GM18951 (cell line): ENCODE data around the gene SLFN14.
A peak's percentile ranks its signal among the peaks of the same experiment; 100 is the strongest.
"Not testable (repeated sequence)": the region's sequence is repeated elsewhere in the genome, so short reads cannot be mapped to it uniquely, and the experiment has no call there.

Experiments
- POLR2A ChIP-seq: IDR thresholded peaks from 4 replicates; pipeline ENCODE4 v1.6.1; 2011; ENCODE audit warnings: mild to moderate bottlenecking; ENCODE audit not compliant: insufficient read length, insufficient read depth; ENCODE audit errors: extremely low read depth
- in situ Hi-C: fragments of 300-500 bp; cut with MboI; formaldehyde crosslinking; loops from one replicate; pipeline ENCODE4 v1.12.0; 2022; ENCODE audit warnings: low sequenced_read_pairs, mixed read lengths, inconsistent platforms; ENCODE audit not compliant: unreplicated experiment

Gene SLFN14

GRCh38 chr17:35546487-35546886, 14.1 kb downstream of the SLFN14 start:
- in situ Hi-C loops, result no loop called here
- no peak for TF ChIP-seq POLR2A

- in situ Hi-C loops, result no loop called here
- no peak for TF ChIP-seq POLR2A
These were observed 15.5 kb downstream of the SLFN14 start for GRCh38 chr17:35545150-35545549.

GRCh38 chr17:35543856-35544255, 16.8 kb downstream of the SLFN14 start:
- TF ChIP-seq POLR2A, result no peak
- in situ Hi-C loops, result no loop called here

DNA sequence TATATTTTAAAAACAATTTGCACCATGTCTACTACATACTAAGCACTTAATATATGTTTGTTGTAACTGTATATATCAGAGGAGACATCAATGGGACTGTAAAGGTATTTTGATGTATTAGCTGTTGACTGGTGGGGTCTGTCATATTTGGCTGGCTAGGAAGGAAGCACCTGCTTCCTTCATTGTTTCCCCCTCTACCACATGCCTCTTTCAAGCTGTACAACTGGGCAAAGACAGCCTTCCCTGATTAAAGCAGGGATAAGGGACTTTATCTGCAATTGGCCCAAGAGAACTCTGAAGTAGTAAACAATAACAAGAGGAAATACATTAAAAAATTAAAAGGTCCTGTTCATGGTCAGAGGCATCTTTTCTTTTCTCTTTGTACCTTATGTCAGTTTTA, 17.6 kb downstream of the SLFN14 start:
- in situ Hi-C loops, result no loop called here
- TF ChIP-seq POLR2A, result no peak

DNA sequence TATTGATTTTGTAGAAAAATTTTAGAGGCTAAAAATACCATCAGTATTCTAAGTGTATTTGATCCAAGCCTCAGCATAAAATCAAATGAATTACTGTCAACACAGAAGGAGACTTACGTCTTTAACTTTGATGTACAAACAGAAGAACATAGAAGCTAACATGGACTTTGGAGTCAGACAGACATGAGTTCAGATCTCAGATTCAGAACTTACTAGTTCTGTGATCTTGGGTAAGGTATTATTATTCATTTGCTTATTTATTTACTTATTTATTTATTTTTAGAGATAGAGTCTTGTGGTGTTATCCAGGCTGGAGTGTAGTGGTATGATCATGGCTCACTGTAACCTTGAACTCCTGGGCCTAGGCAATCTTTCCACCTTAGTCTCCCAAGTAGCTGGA, 19.2 kb downstream of the SLFN14 start:
- in situ Hi-C loops, result no loop called here
- no peak for TF ChIP-seq POLR2A

- no peak for TF ChIP-seq POLR2A
- in situ Hi-C loops, result no loop called here
These were observed 19.8 kb downstream of the SLFN14 start for GRCh38 chr17:35540589-35541404.

DNA sequence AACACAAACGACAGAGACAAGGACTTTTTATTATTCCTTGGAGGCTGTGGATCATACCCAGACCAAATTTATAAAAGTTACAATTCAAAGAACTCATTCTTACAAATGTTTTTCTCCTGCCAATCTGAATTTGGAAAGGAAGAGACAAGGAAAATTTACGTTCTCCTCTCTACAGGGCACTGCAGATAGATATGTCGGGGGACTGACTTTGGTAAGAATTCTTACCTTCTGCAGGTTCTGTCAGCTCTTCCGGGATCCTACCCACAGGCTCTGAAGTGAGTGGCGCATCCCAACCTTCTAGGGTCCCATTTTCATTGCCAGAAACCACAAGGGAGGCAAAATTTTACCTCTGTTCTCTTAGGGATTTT, 21.0 kb downstream of the SLFN14 start:
- no peak for TF ChIP-seq POLR2A
- in situ Hi-C loops, result loop anchor here (5.0 to 10.0 kb wide), 2 partner anchors 227 to 365 kb away; no protein-coding TSS in a partner anchor

DNA sequence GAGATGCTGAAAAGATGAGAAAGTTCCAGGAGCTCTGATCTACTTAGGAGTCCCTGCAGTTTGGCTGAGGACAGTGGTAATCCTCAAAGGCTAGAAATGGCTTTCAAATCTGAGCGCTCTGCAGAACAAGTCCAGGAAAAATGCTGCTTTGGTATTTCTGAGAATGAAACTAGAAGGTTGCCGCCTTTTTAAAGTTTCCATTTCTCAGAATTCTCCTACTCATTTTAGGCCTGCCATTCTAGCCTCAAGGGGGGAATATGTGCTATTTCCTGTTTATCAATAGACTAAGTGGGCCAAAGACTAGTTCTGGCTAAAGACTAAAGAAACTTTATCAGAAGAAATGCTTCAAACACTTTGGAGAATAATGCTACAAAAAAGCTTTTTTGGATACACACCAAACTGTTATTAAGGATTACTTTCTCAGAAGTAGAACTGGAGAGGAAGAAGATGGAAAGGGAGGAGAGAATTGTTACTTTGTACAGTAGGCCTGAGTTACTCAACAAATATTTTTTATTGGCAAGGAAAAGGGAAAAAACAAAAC, 22.9 kb downstream of the SLFN14 start, which contains the start of gene SLFN12L:
Gene SLFN12L, minus strand, starts transcription at position 78 of the 541 bp plus-strand sequence. CDS start 15,314 bp downstream, outside the sequence.
- in situ Hi-C loops, result loop anchor here (5.0 to 10.0 kb wide), 2 partner anchors 225 to 363 kb away; no protein-coding TSS in a partner anchor
- peak; percentile 58 for TF ChIP-seq POLR2A

- TF ChIP-seq POLR2A, result peak; percentile 42
- in situ Hi-C loops, result loop anchor here (5.0 to 10.0 kb wide), 2 partner anchors 224 to 362 kb away; no protein-coding TSS in a partner anchor
These were observed 23.9 kb downstream of the SLFN14 start for GRCh38 chr17:35536664-35537171.

- in situ Hi-C loops, result loop anchor here (5.0 to 10.0 kb wide), 2 partner anchors 223 to 361 kb away; no protein-coding TSS in a partner anchor
These were observed 25.2 kb downstream of the SLFN14 start for GRCh38 chr17:35535406-35535805.

GRCh38 chr17:35534576-35535093, 26.0 kb downstream of the SLFN14 start:
- in situ Hi-C loops, result loop anchor here (5.0 to 10.0 kb wide), 2 partner anchors 222 to 360 kb away; no protein-coding TSS in a partner anchor

GRCh38 chr17:35531160-35531559, 29.5 kb downstream of the SLFN14 start:
- no peak for TF ChIP-seq POLR2A
- in situ Hi-C loops, result loop anchor here (10.0 kb wide), 1 partner anchor 356 kb away; no protein-coding TSS in a partner anchor

More at GRCh38 chr17:35534576-35535093, 26.0 kb downstream of the SLFN14 start:
- no peak for TF ChIP-seq POLR2A

DNA sequence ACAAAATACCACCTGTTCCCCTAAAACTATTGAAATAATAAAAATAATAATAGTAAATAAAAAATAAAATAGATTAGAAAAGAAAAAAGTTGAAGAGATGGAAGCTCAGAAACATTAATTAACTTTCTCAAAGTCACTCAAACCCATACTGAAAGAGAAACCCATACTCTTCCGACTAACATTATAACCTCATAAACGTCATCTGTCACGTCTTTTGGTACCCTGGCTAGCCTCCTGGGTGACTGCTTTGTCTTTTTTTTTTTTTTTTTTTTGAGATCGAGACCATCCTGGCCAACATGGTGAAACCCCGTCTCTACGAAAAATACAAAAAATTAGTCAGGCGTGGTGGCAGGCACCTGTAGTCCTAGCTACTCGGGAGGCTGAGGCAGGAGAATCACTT, 30.8 kb downstream of the SLFN14 start:
- no peak for TF ChIP-seq POLR2A
- in situ Hi-C loops, result loop anchor here (10.0 kb wide), 1 partner anchor 355 kb away; no protein-coding TSS in a partner anchor

DNA sequence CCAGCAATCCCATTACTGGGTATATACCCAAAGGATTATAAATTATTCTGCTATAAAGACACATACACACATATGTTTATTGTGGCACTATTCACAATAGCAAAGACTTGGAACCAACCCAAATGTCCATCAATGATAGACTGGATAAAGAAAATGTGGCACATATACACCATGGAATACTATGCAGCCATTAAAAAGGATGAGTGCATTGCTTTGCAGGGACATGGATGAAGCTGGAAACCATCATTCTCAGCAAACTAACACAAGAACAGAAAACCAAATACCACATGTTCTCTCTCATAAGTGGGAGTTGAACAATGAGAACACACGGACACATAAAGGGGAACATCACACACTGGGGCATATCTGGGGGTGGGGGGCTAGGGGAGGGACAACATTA, 31.3 kb downstream of the SLFN14 start:
- in situ Hi-C loops, result not testable (repeated sequence)

GRCh38 chr17:35523296-35523695, 37.3 kb downstream of the SLFN14 start:
- no peak for TF ChIP-seq POLR2A
- in situ Hi-C loops, result no loop called here

DNA sequence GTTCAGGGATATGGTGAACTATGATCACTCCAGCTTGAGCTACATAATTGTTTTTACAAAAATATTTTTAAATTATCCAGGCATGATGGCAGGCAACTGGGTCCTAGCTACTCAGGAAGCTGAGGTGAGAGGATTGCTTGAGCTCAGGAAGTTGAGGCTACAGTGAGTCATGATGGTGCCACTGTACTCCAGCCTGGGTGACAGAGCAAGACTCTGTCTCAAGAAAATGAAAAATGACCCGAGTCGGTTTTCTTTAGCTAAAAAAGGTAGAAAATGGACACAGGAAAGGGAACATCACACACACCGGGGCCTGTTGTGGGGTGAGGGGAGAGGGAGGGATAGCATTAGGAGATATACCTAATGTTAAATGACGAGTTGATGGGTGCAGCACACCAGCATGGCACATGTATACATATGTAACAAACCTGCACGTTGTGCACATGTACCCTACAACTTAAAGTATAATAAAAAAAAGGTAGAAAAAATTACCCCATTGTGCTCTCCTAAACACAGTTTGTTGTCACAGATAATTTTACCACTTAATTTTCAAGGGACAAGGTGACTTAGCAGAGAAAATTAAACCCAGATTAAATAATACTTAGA, 38.9 kb downstream of the SLFN14 start:
- in situ Hi-C loops, result not testable (repeated sequence)
